Measurements from ENCODE around the gene LUC7L. TPM values are rescaled to one million over a fixed set of nuclear protein-coding genes. Genes with fewer than 3 reads are reported as not detected.

The LUC7L gene
- total RNA-seq, 1 donor from 2014 or later = 72.1 TPM

- no peak for DNase-seq (ENCODE audit: low spot score)
Observed at GRCh38 chr16:143047-143446, 86.2 kb downstream of the LUC7L start.

- DNase-seq (ENCODE audit: low spot score) = no peak
Observed at GRCh38 chr16:142405-142967, 86.8 kb downstream of the LUC7L start.

- no peak for DNase-seq (ENCODE audit: low spot score)
Observed at GRCh38 chr16:140175-140857, 88.9 kb downstream of the LUC7L start.

Other genes with a start within 250 kb of the LUC7L start
- gene POLR3K, start 175.8 kb downstream of the LUC7L start, total RNA-seq = 12.7 TPM
- 21.5 TPM for gene SNRNP25, start 175.6 kb downstream of the LUC7L start, total RNA-seq
- 50.6 TPM for gene RHBDF1, start 156.8 kb downstream of the LUC7L start, total RNA-seq
- gene MPG, start 151.2 kb downstream of the LUC7L start, total RNA-seq = 48.8 TPM
- gene NPRL3, start 90.8 kb downstream of the LUC7L start, total RNA-seq = 29.5 TPM
- gene HBZ, start 76.8 kb downstream of the LUC7L start, total RNA-seq = 0.95 TPM
- not detected for gene HBM, start 63.5 kb downstream of the LUC7L start, total RNA-seq
- 30.0 TPM for gene HBA2, start 56.6 kb downstream of the LUC7L start, total RNA-seq
- 54.8 TPM for gene HBA1, start 52.8 kb downstream of the LUC7L start, total RNA-seq
- not detected for gene HBQ1, start 49.0 kb downstream of the LUC7L start, total RNA-seq
- 138 TPM for gene FAM234A, start 5.4 kb upstream of the LUC7L start, total RNA-seq
- gene RGS11, start 46.5 kb upstream of the LUC7L start, total RNA-seq = 6.7 TPM
- gene ARHGDIG, start 51.1 kb upstream of the LUC7L start, total RNA-seq = 2.6 TPM
- 1.3 TPM for gene PDIA2, start 53.7 kb upstream of the LUC7L start, total RNA-seq
- 29.2 TPM for gene AXIN1, start 123.3 kb upstream of the LUC7L start, total RNA-seq
- 52.9 TPM for gene MRPL28, start 141.1 kb upstream of the LUC7L start, total RNA-seq
- gene PGAP6, start 152.5 kb upstream of the LUC7L start, total RNA-seq = 85.7 TPM
- gene NME4, start 167.8 kb upstream of the LUC7L start, total RNA-seq = 105 TPM
- 36.8 TPM for gene DECR2, start 172.4 kb upstream of the LUC7L start, total RNA-seq
- 58.5 TPM for gene RAB11FIP3, start 196.2 kb upstream of the LUC7L start, total RNA-seq